Measurements from ENCODE around the gene CCR5.
"Not testable (repeated sequence)": the region's sequence is repeated elsewhere in the genome, so short reads cannot be mapped to it uniquely, and the experiment has no call there.

CCR5 gene

GRCh38 chr3:46383951-46384330 is 13.2 kb downstream of the CCR5 start:
- DNase-seq (ENCODE audit: low read depth in 2 of 2): no peak

- no peak for DNase-seq (ENCODE audit: low read depth in 2 of 2)
These were observed 15.5 kb downstream of the CCR5 start for GRCh38 chr3:46386205-46386604.

DNA sequence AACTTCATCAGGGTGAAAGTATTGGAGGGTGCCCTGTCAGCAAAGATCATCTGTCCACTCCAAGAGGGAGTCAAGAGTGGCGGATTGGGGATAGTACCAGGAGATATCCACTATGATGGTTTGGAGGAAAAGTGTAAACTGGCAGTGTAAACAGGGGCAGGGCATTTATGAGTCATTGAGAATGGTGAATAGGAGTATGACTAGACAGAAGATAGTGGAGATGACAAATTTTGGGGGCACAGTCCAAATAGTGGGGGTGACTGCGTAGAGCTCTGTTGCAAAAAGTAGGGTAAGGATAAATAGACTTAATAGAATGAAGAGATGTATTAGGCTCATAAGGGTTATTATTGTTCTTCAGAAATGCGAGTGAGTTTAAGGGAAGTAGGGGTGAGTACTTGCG is 18.1 kb downstream of the CCR5 start:
- DNase-seq (ENCODE audit: low read depth in 2 of 2): not testable (repeated sequence)

DNA sequence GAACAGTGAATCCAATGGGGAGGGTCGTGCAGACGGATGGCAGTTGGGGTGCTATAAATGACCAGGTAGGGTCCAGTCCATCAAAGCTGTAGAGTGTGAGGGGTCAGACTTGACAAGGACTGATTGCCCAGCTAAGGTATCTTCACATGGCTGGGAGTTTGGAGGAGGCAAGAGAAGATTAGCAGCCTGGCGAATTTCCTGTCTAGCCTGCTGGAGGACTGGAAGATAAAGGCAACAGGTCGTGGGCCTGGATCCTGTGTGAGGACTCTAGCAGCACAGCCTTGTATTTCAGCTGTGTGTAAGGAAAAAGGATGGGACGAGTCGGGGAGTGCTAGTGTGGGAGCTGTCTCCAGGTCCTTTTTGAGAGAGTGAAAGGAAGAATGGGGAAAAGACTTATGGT is 18.6 kb downstream of the CCR5 start:
- DNase-seq (ENCODE audit: low read depth in 2 of 2): no peak

- not testable (repeated sequence) for DNase-seq (ENCODE audit: low read depth in 2 of 2)
These were observed 20.8 kb downstream of the CCR5 start for GRCh38 chr3:46391526-46391925.

DNA sequence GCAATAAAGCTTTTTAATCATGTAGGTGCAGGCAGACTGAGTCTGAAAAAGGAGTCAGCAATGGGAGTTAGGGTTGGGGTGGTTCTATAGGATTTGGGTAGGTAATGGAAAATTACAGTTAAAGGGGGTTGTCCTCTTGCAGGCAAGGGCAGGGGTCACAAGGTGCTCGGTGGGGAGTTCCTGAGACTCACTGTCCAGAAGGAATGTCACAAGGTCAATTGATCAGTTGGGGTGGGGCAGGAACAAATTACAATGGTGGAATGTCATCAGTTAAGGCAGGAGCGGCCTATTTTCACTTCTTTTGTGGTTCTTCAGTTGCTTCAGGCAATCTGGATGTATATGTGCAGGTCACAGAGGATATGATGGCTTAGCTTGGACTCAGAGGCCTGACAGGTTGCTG is 22.3 kb downstream of the CCR5 start:
- no peak for DNase-seq (ENCODE audit: low read depth in 2 of 2)

- DNase-seq (ENCODE audit: low read depth in 2 of 2): no peak
These were observed 23.0 kb downstream of the CCR5 start for GRCh38 chr3:46393554-46394434.

GRCh38 chr3:46395210-46395661 is 24.5 kb downstream of the CCR5 start:
- no peak for DNase-seq (ENCODE audit: low read depth in 2 of 2)

GRCh38 chr3:46395766-46396530 is 25.2 kb downstream of the CCR5 start:
- DNase-seq (ENCODE audit: low read depth in 2 of 2): no peak

DNA sequence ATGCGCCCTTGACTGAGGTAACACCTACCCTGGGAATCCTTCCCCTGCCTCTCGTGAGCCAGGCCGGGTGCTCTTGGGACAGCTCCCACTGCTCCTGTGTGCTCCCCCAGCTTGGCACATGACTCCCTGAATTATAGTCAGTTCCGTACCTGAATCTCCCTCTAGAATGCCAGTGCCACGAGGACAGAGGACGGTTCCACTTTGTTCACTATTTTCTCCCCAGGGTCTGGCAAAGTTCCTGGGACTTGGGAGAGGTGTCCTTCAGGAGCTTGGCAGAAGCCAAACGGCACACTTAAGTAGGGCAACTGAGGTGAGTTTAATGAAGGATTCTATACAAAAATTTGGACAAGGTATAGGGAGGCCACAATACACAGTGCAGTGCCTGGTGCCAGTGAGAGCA is 26.4 kb downstream of the CCR5 start:
- DNase-seq (ENCODE audit: low read depth in 2 of 2): no peak

DNA sequence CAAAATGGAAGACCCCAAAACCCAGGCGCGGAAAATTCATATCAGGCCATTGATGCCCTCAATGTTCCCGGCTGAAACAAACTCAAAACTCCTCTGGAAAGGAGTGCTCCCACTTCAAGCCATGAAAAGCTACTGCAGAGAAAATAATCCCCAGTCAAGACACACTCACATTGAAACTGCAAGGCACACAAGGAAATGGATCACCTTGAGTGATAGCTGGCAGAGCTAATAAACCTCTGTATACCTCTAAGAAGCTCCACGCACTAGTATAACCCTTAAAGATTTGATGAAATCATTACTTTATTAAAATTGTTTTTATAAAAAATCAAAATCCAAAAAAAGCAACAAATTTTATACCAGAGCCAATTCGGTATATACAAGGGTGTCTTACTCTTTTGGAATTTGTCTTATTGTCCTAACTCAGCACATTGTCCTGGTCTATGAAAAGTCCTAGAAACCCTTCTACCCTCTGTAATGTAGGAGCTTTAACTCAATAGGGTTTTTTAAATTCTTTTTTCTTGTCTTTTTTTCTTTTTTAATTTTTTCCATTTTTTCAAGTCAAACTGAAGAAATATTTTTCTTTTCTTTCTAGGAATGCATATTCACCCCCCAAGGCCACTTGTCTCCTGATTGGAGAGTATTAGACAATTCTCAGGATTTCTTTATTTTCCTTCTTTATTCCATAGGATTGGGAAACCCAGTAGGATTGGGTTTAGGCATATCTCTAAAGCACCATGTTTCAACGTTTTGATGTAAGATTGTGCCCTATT is 27.6 kb downstream of the CCR5 start:
- DNase-seq (ENCODE audit: low read depth in 2 of 2): no peak

- no peak for DNase-seq (ENCODE audit: low read depth in 2 of 2)
These were observed 28.4 kb downstream of the CCR5 start for GRCh38 chr3:46399098-46399497.

GRCh38 chr3:46399557-46399956 is 28.8 kb downstream of the CCR5 start:
- no peak for DNase-seq (ENCODE audit: low read depth in 2 of 2)

GRCh38 chr3:46400000-46400734 is 29.4 kb downstream of the CCR5 start:
- no peak for DNase-seq (ENCODE audit: low read depth in 2 of 2)

GRCh38 chr3:46400846-46401245 is 30.1 kb downstream of the CCR5 start:
- no peak for DNase-seq (ENCODE audit: low read depth in 2 of 2)

GRCh38 chr3:46401579-46401978 is 30.8 kb downstream of the CCR5 start:
- DNase-seq (ENCODE audit: low read depth in 2 of 2): no peak

- not testable (repeated sequence) for DNase-seq (ENCODE audit: low read depth in 2 of 2)
These were observed 32.2 kb downstream of the CCR5 start for GRCh38 chr3:46402902-46403301.

- DNase-seq (ENCODE audit: low read depth in 2 of 2): no peak
These were observed 34.7 kb downstream of the CCR5 start for GRCh38 chr3:46405301-46406019.

DNA sequence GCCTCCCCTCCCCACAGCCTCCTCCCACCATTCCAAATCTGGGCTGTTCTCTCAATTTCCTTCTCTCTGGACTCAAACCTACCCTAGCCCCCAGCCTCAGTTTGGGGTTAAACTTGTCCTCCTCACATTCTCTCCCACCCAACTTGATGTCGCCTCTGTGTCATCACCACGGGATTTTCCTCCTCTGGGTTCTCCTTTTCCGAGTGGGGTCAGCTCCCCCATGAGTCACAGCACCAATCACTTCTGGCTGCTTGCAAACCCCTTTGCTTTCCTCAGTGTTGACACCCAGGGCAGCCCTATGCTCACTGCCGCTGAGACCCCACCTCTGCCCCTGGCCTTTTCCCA is 35.7 kb downstream of the CCR5 start:
- no peak for DNase-seq (ENCODE audit: low read depth in 2 of 2)

DNA sequence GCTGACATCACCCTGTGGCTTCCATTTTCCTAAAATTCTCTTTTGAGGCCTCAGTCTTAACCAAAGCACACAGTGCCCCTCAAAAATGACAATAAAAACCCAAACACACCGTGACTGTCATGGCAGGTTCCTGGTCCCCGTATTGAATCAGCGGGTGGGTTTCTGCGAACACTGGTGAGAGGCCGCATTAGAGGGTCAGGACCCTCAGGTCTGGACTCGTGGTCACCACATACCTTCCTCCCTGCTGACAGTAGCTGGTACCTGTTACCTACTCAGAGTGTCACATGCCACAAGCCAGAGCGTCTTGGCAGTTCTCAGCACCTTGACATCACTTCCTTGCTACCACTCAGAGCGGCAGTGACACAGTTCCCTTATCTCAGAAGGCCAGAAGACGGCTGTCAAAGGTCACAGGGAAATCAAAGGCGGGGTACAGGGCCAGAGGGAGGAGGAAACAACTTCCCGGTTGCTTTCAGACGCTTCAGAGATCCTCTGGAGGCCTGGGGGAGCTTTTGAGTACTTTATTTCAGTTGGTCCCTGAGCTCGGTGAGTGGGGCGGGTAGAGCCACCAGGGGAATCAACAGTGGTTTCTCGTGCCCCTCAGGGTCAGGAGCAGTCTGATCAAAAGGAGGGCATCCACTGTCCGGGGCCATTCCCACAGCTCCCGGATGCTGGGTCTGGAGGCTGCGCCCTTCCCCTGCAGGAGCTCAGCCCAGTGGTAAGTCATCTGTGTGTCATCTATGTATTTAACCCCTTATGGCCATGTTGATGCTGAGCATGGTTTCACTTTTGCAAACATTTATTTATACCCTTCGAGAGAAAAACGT is 36.3 kb downstream of the CCR5 start, which contains the start of the genes CCR5AS and CCRL2:
CCR5AS (minus strand) TSS at position 279 of the 824 bp plus-strand sequence.
CCRL2 (plus strand) TSS at position 472 of the 824 bp plus-strand sequence. CDS start 821 bp downstream, outside the sequence.
- DNase-seq (ENCODE audit: low read depth in 2 of 2): peak; percentile 13 to 15

All from stimulated activated CD8-positive, alpha-beta memory T cell treated with anti-CD3 and anti-CD28 coated beads, Interleukin-2, amount 100 ng/mL, for 48 hours (primary cell).